AG04450 (cell line): ENCODE measurements around the gene NTM. TPM values are rescaled to one million over a fixed set of nuclear protein-coding genes. Genes with fewer than 3 reads are reported as not detected.
"Not testable (repeated sequence)": the region's sequence is repeated elsewhere in the genome, so short reads cannot be mapped to it uniquely, and the experiment has no call there.

ENCODE experiments used
- CTCF ChIA-PET: fragments of 300-600, 350-600 bp; formaldehyde crosslinking; extraction: SDS; loops from one replicate; lab custom pipeline; 2022; ENCODE audit warnings: antibody characterized with exemption, inconsistent platforms; lab: Charles Lee
- POLR2A ChIA-PET: fragments of 350-600 bp; formaldehyde crosslinking; extraction: SDS; loops from one replicate; lab custom pipeline; 2021; ENCODE audit warnings: antibody characterized with exemption, inconsistent platforms; lab: Yijun Ruan, JAX
- DNase-seq: peaks from one replicate; pipeline ENCODE4 v3.0.0-alpha.2; 2011; ENCODE audit warnings: low read depth, low spot score
- H3K27ac ChIP-seq: one replicate; pipeline ENCODE4 v1.5.1; 2012; ENCODE audit warnings: low read depth, low read length, control low read depth
- H3K27me3 ChIP-seq: one replicate; pipeline ENCODE4 v1.6.0; 2012; ENCODE audit warnings: low read length; ENCODE audit not compliant: control insufficient read depth, insufficient read depth
- H3K4me3 ChIP-seq: 2 replicates; pipeline ENCODE4 v1.5.1; 2011; ENCODE audit warnings: mild to moderate bottlenecking, low read depth, low read length, control low read depth
- H3K9me3 ChIP-seq: 2 replicates; pipeline ENCODE4 v1.5.1; 2012; ENCODE audit warnings: low read length; ENCODE audit not compliant: control insufficient read depth, insufficient read depth
- polyA plus RNA-seq: library from polyadenylated mRNA; depleted of rRNA; stranded (reverse); fragments of >200 nt; gene quantifications from 2 replicates; pipeline ENCODE4 v1.2.3, GENCODE V29; 2011
- TF ChIP-seq, protein P1 (sequence below): IDR thresholded peaks from 2 replicates; pipeline ENCODE4 v1.5.1; 2011; ENCODE audit warnings: low read depth, low read length, control low read depth, inconsistent platforms

NTM gene
- polyA plus RNA-seq, 1 experiment: 26.9 TPM

- no peak for DNase-seq
- Histone ChIP-seq H3K27ac (no peak overlapping the region), H3K4me3 (no peak overlapping the region), H3K27me3 (no peaks in the 10 kb centered on the region), H3K9me3 (no peaks in the 10 kb centered on the region)
- TF ChIP-seq, protein P1, sequence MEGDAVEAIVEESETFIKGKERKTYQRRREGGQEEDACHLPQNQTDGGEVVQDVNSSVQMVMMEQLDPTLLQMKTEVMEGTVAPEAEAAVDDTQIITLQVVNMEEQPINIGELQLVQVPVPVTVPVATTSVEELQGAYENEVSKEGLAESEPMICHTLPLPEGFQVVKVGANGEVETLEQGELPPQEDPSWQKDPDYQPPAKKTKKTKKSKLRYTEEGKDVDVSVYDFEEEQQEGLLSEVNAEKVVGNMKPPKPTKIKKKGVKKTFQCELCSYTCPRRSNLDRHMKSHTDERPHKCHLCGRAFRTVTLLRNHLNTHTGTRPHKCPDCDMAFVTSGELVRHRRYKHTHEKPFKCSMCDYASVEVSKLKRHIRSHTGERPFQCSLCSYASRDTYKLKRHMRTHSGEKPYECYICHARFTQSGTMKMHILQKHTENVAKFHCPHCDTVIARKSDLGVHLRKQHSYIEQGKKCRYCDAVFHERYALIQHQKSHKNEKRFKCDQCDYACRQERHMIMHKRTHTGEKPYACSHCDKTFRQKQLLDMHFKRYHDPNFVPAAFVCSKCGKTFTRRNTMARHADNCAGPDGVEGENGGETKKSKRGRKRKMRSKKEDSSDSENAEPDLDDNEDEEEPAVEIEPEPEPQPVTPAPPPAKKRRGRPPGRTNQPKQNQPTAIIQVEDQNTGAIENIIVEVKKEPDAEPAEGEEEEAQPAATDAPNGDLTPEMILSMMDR: no peak
- CTCF ChIA-PET: interaction anchor here (0.9 to 2.6 kb wide), 7 partner anchors 30 to 194 kb away, joined by 3 to 13 read pairs (median 4); no protein-coding TSS in a partner anchor
- POLR2A ChIA-PET: interaction anchor here (0.5 to 1.0 kb wide), 3 partner anchors 49 to 1645 kb away, joined by 3 to 5 read pairs (median 4); no protein-coding TSS in a partner anchor
Measured at GRCh38 chr11:132062541-132062940, 692.1 kb downstream of the NTM start.

- ChIA-PET CTCF (interaction anchor here (0.5 kb wide), 1 partner anchor 87 kb away, joined by 3 read pairs; no protein-coding TSS in a partner anchor), POLR2A (interaction anchor here (0.6 to 1.0 kb wide), 3 partner anchors 8 to 176 kb away, joined by 4 to 6 read pairs (median 4); no protein-coding TSS in a partner anchor)
- TF ChIP-seq, protein P1: no peak
- peak; percentile 92 for DNase-seq
- no peak overlapping the region for H3K4me3 ChIP-seq
- no peaks in the 10 kb centered on the region for H3K27me3 ChIP-seq
- H3K27ac ChIP-seq: peak overlapping the region; percentile 86
- no peaks in the 10 kb centered on the region for H3K9me3 ChIP-seq
Measured at GRCh38 chr11:132064987-132065620, 694.7 kb downstream of the NTM start.

DNA sequence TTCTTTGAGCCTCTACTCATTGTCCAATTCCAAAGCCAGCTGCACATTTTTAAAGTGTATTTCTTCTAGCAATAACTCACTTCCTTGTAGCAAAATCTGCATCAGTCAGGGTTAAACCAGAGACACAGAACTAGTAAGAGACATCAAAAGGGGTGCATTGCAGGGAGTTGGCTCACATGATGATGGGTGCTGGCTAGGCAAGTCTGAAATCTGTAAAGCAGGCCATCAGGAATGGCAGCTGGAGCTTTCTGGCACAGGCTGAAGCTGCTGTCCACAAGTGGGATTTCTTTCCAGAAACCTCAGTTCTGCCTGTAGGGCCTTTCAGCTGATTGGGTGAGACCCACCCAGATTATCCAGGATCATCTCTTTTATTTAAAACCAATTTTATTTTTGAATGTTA lies 698.1 kb downstream of the NTM start:
- H3K27ac ChIP-seq: no peak overlapping the region
- no peak for DNase-seq
- no peak overlapping the region for H3K4me3 ChIP-seq
- no peaks in the 10 kb centered on the region for H3K27me3 ChIP-seq
- H3K9me3 ChIP-seq: no peaks in the 10 kb centered on the region
- ChIA-PET POLR2A (no interaction called here), CTCF (interaction anchor here (0.6 to 0.9 kb wide), 2 partner anchors 44 to 320 kb away, joined by 3 read pairs; no protein-coding TSS in a partner anchor)
- TF ChIP-seq, protein P1: no peak

- CTCF ChIA-PET, H3K9me3 ChIP-seq, DNase-seq, H3K27ac ChIP-seq, H3K27me3 ChIP-seq, H3K4me3 ChIP-seq, POLR2A ChIA-PET: not testable (repeated sequence)
Measured at GRCh38 chr11:132069593-132069992, 699.2 kb downstream of the NTM start.

- DNase-seq, POLR2A ChIA-PET, H3K4me3 ChIP-seq, H3K27me3 ChIP-seq, H3K9me3 ChIP-seq: not testable (repeated sequence)
- peak overlapping the region; percentile 55 for H3K27ac ChIP-seq
- CTCF ChIA-PET: interaction anchor here (1.2 to 2.7 kb wide), 2 partner anchors 56 to 159 kb away, joined by 4 to 15 read pairs; no protein-coding TSS in a partner anchor
Measured at GRCh38 chr11:132070907-132071306, 700.5 kb downstream of the NTM start.
